GM06990 (cell line): ENCODE results near the gene TECPR1.
A peak's percentile ranks its signal among the peaks of the same experiment; 100 is the strongest.

ENCODE experiments used
- DNase-seq: peaks from one replicate; pipeline ENCODE4 v3.0.0-alpha.2; 2011; ENCODE audit not compliant: insufficient read length; ENCODE audit errors: extremely low read depth
- H3K27me3 ChIP-seq: replicated peaks from 2 replicates; pipeline ENCODE4 v1.6.0; 2011; ENCODE audit warnings: low read length; ENCODE audit not compliant: control insufficient read depth, insufficient read depth
- H3K36me3 ChIP-seq: 2 replicates; pipeline ENCODE4 v1.5.1; 2011; ENCODE audit warnings: low read length; ENCODE audit not compliant: control insufficient read depth, insufficient read depth
- H3K4me3 ChIP-seq: replicated peaks from 2 replicates; pipeline ENCODE4 v1.5.1; 2011; ENCODE audit warnings: low read depth, mild to moderate bottlenecking, control low read depth, low read length
- CTCF ChIP-seq: IDR thresholded peaks from 2 replicates; pipeline ENCODE4 v1.5.1; 2011; ENCODE audit warnings: low read length, control low read depth, mild to moderate bottlenecking, inconsistent platforms; ENCODE audit not compliant: insufficient read depth, poor library complexity, severe bottlenecking

TECPR1 gene

GRCh38 chr7:98200364-98200763 is 51.7 kb downstream of the TECPR1 start:
- peak; percentile 61 for DNase-seq
- Histone ChIP-seq H3K4me3 (peak overlapping the region; percentile 7; the same call in 1 of the 2 replicates), H3K36me3 (peaks cover 5% of the 10 kb centered on the region), H3K27me3 (no peaks in the 10 kb centered on the region)
- no peak for TF ChIP-seq CTCF

- DNase-seq = no peak
- Histone ChIP-seq H3K4me3 (no peak overlapping the region), H3K27me3 (no peaks in the 10 kb centered on the region), H3K36me3 (peaks cover 4% of the 10 kb centered on the region)
- TF ChIP-seq CTCF = no peak
Observed at GRCh38 chr7:98199131-98199530, 52.9 kb downstream of the TECPR1 start.

GRCh38 chr7:98196706-98197605 is 55.1 kb downstream of the TECPR1 start:
- Histone ChIP-seq H3K27me3 (no peaks in the 10 kb centered on the region), H3K36me3 (peaks cover 7% of the 10 kb centered on the region), H3K4me3 (no peak overlapping the region)
- no peak for DNase-seq
- TF ChIP-seq CTCF = no peak

- no peaks in the 10 kb centered on the region for H3K27me3 ChIP-seq
- no peak for DNase-seq
- TF ChIP-seq CTCF = no peak
- no peak overlapping the region for H3K4me3 ChIP-seq
- peaks cover 7% of the 10 kb centered on the region for H3K36me3 ChIP-seq
Observed at GRCh38 chr7:98194672-98195457, 57.2 kb downstream of the TECPR1 start.

GRCh38 chr7:98194186-98194585 is 57.8 kb downstream of the TECPR1 start:
- H3K27me3 ChIP-seq = no peaks in the 10 kb centered on the region
- no peak overlapping the region for H3K4me3 ChIP-seq
- DNase-seq = no peak
- no peak for TF ChIP-seq CTCF
- peaks cover 9% of the 10 kb centered on the region for H3K36me3 ChIP-seq
